ENCODE measurements around the gene THOC5.

Gene THOC5

DNA sequence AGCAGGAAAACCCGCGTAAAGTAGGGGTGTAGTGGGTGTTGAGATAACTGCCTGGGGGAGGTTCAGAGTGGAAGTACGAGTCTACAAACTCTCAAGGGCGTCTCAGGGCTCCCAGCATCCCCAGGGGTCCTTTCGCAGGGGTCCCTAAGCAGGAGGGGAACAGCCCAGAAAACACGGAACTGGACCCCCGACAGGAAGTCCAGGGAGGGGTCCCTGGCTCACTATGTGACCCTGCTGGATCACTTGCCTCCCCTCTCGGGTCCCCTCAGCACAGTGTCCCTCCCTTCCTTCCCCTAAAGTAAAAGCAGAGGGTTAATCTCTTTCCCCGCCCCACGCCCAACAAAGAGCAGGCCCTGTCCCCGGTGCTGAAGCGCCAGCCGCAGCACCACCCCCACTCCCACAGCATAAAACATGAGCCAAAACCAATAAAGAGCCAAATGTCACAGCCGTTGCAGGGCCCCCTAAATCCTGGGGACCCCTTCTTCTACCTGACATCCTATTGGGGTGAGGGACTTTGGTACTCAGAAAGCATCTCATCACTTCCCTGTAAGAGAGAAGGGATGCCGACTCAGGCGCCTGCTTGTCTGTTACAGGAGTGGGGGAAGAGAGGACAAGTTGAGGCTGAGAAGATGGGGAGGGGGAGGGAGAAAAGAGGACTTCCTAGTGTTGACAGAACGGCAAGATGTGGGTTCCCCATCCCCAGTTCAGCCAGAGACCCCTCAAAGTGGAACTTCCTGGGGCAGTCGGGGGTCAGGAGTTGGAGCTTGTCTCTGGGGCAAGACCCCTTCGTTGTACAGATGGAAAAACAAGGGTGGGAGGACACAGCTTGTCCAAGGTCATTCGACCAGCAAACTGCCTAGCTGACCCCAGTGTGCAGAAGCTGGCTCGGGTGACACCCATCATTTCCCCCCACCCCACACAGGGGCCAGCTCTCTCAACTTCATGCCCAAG lies 75.0 kb downstream of the THOC5 start:
- DNase-seq (ENCODE audit: insufficient read length, low spot score) (no peak), FAIRE-seq (no peak)

DNA sequence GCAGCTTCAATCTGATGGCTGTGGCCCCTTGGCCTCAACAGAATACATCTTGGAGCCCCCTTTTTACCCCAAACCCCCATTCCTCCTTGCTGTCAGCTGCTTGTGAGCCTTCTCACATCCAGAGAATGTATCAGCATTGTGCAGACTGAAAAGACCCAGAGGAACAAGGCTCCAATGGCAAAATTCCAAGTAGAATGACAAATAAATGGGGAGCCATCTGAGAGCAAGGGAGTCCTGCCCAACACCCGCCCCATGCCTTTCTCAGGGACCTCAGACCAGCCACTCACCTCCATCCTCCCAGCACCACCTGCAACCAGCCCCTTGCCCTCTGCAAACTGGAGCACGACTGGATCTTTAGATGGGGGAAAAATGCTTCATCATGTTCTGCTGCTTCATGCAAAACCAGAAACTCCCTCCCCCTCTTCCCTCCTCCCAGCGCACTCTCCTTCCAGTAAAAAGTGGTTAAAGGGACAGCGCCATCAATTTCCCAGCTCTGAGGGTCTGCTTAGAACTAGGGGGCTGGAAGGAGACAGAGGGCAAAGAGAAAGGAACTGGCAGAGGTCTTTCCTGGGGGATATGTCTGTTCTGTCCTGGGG lies 75.7 kb downstream of the THOC5 start:
- FAIRE-seq = no peak
- no peak for DNase-seq (ENCODE audit: insufficient read length, low spot score)

DNA sequence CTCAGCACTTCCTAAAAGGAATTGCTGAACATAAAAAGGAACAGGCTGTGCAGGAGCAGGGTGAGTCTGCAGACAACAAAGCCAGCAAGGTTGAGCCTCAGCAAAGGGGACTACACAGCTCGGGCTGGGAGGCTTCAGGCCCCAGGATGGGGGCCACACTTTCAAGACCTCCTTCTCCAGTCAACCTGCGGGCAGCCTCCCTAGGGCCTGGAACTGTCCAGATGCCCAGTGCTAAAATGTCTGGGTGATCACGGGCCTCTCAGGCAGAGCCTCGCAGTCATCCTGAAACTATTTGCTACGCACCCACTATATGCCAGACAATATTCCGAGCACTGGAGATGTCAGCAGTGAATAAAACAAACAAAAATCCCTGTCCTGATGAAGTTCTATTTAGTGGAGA lies 77.4 kb downstream of the THOC5 start:
- DNase-seq (ENCODE audit: insufficient read length, low spot score) (no peak), FAIRE-seq (no peak)

DNA sequence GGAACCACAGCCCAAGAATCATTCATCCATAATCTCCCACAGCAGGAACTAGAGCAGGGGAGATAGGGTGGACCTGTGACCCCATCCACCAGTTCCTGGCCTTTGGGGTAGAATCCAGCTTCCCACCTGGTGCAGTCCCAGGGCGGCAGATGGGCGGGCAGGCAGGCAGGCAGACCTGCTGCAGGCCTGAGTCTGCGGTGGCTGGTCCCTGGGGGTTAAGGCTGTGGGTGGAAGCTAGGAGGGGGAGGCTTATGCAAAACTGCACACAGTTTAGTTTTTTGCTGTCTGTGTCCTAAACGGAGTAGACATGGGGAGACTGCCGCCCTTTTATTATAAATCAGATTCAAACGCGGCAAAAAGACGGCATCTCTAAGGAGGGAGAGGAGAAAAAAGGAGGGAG lies 78.0 kb downstream of the THOC5 start:
- DNase-seq (ENCODE audit: insufficient read length, low spot score) (no peak), FAIRE-seq (no peak)

DNA sequence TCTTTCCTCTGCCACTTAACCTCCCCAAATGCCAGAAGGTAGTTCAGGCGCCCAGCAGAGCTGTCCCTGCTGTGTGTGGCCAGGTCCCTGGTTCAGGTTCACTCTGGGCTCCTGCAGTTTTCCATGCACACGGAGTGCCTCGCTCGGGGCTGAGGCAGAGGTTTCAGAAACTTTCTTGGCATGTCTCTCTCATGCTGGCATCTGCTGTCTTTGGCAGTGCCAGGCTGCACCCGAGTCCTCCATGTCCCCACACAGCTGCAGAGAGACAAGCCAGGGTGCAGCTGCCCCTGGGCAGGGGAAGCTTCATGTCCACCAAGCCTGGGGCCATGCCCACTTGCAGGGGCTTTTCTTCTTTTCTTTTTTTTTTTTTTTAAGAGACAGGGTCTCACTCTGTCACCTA lies 80.6 kb downstream of the THOC5 start:
- no peak for FAIRE-seq

DNA sequence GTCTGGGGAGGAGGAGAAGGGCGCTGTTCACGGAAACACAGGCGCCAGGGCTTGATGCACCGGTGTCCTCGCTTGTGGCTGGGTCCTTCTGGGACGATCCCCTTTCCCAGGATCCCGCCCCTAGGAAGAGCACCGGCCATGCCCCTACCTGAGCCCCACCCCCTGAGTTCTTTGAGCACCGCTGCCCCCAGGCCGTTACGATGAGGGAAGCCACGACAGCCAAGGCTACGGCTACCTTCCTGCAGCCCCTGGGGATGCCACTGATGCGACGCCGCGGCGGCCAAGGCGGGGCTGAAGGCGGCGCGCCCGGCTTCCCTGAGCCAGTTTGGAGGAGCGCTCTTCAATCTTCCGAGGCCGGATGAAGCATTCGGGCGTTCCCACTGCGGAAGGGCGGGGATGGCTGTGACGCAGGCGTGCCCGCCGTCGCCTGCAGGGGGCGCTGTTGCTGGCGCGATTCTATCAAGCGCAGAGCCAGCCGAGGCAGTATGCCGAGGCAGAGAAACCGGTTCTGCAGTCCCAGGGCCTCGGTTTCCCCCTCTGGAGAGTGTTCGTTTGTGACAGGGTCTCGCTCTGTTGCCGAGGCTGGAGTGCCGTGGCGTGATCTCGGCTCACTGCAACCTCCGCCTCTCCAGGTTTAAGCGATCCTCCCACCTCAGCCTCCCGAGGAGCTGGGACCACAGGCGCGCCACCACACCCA lies 83.2 kb downstream of the THOC5 start:
- FAIRE-seq (no peak), DNase-seq (ENCODE audit: insufficient read length, low spot score) (peak; percentile 70)

More for the DNA sequence above, 80.6 kb downstream of the THOC5 start:
- DNase-seq (ENCODE audit: insufficient read length, low spot score) = no peak

DNA sequence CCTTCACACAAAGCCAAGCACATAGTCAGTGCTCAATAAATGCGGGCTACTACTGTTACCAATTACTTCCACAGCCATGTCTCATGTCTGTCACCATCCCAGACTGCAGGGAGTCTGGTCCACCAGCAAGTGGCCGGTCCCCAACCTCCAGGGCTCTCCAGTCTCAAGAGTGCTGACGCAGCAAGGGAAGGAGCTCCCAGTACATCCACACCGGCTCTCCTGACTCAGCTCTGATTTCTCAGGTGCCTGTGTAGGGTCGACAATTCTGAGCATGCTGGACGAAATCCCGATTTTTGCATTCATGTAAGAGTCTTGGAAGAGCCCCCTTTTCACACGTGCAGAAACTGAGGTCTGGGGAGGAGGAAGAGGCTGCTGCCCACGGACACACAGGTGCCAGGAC lies 83.8 kb downstream of the THOC5 start:
- DNase-seq (ENCODE audit: insufficient read length, low spot score) = no peak
- FAIRE-seq = no peak

DNA sequence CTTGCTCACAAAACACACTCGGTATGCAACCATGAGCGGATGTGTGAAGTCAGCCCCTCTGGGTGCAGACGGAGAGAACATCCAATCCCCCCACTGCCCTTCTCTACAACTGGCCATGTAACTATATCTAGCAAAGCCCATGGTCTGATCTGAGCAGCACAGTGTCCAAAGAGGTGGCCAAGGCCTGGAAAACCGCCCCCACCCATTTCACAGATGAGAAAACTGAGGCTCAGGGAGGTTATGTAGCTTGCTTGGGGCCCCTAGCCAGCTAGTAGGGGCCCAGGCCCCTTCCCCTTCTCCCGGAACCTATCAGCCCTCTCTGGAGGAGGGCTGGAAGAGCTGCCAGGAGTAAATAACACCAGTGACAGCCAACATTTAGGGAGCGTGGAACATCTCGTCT lies 89.0 kb downstream of the THOC5 start:
- no peak for FAIRE-seq

DNA sequence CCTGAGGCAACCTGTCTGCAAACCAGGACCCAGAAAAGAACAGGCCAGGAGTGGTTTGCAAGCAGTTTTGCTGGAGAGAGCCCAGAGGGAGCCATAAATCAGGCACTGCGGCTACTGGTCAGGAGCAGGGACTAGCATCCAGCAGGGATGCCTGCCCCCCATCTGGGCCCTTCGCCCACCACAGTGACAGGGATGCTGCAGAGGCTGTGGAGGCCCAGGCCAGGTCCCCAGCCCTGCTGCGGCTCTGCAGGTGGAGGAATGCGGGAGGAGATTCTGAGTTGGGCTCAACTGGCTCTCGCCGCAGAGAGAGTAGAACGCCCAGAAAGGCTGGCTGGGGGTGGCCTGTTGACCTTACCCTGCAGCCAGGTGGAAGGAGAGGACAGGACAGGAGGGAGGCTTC lies 89.9 kb downstream of the THOC5 start:
- FAIRE-seq (no peak), DNase-seq (ENCODE audit: insufficient read length, low spot score) (no peak)

More for the DNA sequence above, 89.0 kb downstream of the THOC5 start:
- DNase-seq (ENCODE audit: insufficient read length, low spot score) = no peak

DNA sequence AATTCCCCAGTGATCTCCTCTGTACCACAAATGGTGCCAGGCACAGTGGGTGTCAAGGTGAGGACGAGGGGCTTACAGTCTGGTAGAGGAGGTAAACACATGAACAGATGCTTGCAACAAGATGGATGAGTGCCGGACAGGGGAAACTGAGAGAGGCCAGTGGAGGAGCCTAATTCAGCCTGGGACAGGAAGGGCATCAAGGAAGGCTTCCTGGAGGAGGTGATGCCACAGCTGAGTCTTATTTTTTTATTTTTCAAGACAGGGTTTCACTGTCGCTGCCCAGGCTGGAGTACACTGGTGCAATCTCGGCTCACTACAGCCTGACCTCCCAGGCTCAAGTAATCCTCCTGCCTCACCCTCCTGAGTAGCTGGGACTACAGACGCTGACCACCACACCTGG lies 92.3 kb downstream of the THOC5 start:
- no peak for FAIRE-seq
- no peak for DNase-seq (ENCODE audit: insufficient read length, low spot score)

DNA sequence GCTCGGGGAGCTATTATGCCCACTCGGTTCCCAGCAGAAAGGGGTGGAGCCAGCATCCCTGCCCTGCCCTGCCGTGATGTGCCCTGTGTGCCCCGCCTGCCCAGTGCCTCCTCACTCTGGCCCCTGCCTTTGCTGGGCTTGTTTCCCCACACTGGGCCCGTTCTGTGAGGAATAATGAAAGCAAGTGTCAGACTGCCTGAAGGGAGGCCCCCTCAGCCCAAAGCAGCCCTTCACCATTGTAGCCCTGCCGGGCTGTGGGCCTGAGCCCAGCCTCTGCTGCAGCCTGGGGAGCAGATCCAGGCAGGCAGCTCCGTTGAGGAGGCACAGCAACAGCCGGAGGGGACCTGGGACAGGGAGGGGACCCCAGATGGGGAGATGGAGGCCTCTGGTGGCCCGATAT lies 93.8 kb downstream of the THOC5 start:
- FAIRE-seq = no peak
- DNase-seq (ENCODE audit: insufficient read length, low spot score) = no peak

DNA sequence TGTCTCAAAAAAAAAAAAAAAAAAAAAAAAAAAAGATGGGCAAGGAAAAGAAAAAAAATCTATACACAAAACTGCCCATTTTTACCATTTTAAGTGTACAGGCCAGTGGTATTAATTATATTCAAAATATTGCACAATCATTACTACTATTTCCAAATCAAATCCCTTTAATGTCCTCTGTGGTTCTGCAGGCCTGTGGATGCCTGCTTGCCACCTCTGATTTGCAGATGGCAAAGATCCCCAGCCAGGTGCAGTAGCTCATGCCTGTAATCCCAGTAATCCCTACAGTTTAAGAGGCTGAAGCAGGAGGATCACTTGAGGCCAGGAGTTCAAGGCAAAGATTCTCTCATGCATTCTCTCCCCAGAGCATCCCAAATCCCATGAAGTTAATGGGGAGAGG lies 95.0 kb downstream of the THOC5 start:
- FAIRE-seq (no peak), DNase-seq (ENCODE audit: insufficient read length, low spot score) (no peak)

DNA sequence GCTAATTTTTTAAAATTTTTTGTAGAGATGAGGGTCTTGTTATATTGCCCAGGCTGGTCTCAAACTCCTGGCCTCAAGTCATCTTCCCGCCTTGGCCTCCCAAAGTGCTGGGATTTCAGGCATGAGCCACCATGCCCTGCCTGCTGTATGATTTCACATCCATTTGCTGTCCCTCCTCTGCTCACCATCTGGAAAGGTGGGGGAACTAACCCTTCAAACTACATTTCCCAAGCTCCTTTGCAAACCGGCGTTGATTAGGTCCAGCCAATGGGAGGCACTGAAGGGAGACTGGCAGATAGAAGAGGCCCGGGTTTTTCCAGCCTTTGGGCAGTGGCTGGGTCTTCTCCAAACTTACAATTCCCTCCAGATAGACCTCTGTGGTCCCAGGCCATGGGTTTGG lies 95.8 kb downstream of the THOC5 start:
- FAIRE-seq (no peak), DNase-seq (ENCODE audit: insufficient read length, low spot score) (peak; percentile 66)

DNA sequence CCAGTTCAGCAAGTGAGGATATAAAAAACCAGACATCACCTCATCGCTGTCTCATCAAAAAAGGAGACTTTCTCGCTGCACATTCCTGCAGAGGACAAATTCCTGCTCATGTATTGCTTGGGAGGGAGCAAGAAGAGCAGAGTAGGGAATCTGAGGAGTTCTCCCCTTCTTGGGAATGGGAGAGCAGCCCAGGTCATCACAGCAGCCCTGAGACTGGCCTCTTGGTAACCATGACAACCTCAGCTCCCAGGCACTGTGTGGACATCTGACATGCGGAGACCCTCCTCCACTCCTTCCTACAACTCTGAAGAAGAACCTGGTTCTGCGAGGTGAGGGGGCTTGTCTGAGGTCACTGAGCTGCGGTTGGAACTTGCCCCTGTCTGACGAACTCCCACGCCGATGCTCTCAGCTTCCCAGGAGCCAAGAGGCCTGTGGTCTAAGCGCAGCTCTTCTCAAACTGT lies 97.3 kb downstream of the THOC5 start:
- DNase-seq (ENCODE audit: insufficient read length, low spot score) (no peak), FAIRE-seq (no peak)
